ENCODE measurements around the gene TNS1. TPM values are rescaled to one million over a fixed set of nuclear protein-coding genes. Genes with fewer than 3 reads are reported as not detected.
A peak's percentile ranks its signal among the peaks of the same experiment; 100 is the strongest.

TNS1 gene
- total RNA-seq, 1 donor from 2014 or later = 505 TPM

DNA sequence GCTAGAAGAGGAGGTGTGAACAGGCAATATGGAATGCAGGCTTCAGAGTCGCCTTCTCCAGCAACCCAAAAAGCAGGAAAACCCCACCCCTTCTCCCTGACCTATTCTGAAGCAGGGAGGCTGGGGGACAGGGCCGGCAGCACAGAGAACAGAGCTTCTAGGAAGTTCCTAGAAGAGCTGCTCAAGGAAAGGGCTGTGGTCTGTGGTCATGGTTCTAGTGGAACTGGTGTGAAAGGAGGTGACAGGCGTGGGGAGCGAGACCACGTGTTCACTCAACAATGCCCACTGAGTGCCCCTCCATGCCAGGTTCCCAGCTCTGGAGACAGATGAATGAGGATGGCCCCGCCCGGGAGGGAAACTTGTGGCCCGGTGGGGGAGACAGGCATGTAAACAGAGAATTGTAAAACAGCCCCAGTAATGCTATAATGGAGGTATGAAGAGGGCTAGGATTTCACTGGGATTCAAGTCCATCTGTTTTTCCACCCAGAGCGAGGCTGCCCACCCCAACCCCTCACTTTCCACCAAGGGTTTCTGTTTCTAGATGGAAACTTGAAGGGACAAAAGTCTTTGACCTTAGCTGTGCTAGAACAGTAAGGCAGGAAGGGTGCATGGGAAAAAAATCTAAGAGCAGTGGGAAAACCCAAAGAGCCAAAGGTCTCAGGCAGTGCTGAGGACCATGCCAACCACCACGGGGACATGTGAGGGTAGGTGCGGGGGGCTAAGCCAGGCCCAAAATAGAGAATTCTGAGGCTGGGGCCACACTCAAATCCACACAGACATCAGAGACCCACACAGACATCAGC, 71.8 kb downstream of the TNS1 start:
- ATAC-seq (no peak), DNase-seq (peak; percentile 49)
- no peaks in the 10 kb centered on the region for H3K27me3 ChIP-seq (ENCODE audit: low read depth)
- no peaks in the 10 kb centered on the region for H3K9me3 ChIP-seq
- H3K36me3 ChIP-seq = peaks cover 13% of the 10 kb centered on the region
- H3K27ac ChIP-seq = peak overlapping the region; percentile 92
- H3K4me3 ChIP-seq = peak overlapping the region; percentile 2
- TF ChIP-seq, protein P1, sequence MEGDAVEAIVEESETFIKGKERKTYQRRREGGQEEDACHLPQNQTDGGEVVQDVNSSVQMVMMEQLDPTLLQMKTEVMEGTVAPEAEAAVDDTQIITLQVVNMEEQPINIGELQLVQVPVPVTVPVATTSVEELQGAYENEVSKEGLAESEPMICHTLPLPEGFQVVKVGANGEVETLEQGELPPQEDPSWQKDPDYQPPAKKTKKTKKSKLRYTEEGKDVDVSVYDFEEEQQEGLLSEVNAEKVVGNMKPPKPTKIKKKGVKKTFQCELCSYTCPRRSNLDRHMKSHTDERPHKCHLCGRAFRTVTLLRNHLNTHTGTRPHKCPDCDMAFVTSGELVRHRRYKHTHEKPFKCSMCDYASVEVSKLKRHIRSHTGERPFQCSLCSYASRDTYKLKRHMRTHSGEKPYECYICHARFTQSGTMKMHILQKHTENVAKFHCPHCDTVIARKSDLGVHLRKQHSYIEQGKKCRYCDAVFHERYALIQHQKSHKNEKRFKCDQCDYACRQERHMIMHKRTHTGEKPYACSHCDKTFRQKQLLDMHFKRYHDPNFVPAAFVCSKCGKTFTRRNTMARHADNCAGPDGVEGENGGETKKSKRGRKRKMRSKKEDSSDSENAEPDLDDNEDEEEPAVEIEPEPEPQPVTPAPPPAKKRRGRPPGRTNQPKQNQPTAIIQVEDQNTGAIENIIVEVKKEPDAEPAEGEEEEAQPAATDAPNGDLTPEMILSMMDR (IDR thresholded peaks at IDR 0.05) = no peak
- intact Hi-C loops (cut with DNase I) = no loop called here
- peaks cover 100% of the 10 kb centered on the region for H3K4me1 ChIP-seq

DNA sequence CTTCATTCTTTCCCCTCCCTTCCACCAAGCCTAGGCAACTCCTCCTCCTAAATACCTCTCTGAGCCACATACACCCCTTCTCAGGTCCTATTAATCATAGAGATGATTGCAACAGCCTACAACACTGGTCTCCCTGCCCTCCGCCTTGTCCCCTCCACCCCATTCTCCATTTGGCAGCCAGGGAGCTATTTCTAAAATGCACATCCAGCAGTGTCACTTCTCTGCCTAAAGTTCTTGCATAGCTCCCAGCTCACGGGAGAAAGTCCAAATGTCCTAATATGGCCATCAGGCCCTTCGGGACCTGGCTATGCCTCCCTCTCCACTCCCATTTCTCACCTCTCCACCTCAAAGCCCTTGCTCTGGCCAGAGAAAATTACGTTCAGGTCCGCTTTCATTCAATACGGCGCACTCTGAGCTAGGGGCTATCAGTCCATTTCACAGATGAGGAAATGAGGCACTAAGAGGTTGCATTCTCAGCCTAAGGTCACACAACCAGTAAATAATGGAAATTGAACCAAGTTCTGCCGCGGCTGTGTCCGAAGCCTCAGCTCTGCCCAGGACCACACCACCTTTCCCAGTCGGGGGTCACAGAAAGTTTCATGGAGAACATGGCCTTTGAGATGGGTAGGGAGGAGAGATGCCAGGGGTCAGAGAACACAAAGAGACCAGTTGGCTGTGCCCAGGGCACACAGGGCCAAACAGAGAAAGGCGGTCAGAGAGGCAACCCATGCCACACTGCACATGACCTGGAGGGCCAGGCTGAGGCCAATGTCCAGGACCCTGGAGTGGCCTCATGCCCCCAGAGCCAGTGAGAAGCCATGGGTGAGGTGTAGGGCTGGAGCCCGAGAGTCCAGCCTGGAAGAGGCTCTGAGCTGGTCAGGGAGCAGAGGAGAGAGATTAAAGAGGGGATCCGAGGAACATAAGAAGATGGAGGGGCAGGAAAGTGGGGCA, 72.8 kb downstream of the TNS1 start:
- Histone ChIP-seq H3K9me3 (no peaks in the 10 kb centered on the region), H3K4me1 (peaks cover 100% of the 10 kb centered on the region), H3K4me3 (no peak overlapping the region), H3K27ac (peak overlapping the region; percentile 92), H3K36me3 (peaks cover 15% of the 10 kb centered on the region), H3K27me3 (ENCODE audit: low read depth) (no peaks in the 10 kb centered on the region)
- DNase-seq (no peak), ATAC-seq (peak; percentile 82)
- TF ChIP-seq, protein P1 (IDR thresholded peaks at IDR 0.05) = no peak
- intact Hi-C loops (cut with DNase I) = no loop called here

DNA sequence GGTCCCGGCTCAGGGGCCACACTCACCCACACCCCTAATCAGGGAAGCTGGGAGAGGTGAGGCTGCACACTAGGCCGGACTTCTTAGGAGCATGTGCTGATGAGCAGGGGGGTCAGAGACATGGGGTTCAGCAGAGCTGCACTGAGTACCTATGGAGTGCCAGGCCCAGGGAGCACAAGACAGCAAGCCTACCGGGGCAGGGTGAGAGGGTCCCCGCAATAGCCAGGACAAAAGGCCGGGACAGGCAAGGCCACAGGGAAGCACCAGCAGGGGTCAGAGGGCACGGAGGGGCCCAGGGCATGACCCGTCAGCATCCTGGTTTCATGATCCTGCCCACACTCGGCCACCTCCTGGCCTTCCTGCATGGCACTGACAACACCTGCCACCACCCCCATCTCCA, 73.5 kb downstream of the TNS1 start:
- ATAC-seq = peak; percentile 0 to 1

DNA sequence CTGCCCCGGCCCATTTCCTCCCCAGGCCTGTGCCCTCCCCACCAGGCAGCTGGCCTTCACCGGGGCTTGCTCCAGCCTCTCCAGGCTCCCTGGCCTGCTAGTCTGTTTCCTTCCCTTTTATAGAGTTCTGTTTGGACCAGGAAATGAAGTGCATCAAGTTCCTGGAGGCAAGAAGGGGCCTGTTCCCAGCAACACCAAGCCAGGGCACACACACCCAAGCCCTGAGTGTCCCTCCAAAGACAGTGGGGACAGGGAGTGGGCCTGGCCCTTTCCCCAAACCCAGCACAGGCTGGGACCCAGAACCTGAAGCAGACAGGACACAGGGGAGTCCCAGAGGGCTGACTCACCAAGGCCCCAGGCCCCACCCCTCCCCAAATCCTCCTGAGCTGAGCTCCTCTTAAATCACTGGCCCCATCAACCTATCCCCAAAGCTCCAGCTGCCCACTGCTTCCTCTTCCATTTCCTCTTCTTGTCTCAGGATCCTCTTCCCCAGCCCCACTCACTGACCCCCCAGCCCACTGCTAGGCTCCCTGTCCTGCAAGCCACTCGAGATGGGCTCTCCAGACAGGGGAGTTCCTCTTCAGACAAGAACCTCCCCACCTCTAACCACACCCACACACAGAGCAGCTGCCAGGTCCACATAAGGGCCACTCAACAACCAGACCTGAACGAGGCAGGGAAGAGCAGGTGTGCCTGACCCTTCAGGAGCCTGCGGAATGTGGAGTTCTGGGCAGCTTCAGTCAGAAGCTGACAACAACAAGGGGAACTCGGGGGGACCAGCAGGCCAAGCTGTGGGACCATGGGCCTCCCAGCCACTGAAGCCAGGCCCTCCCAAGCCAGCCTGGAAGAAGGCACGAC, 74.2 kb downstream of the TNS1 start:
- H3K4me1 ChIP-seq = peaks cover 100% of the 10 kb centered on the region
- TF ChIP-seq, protein P1 (IDR thresholded peaks at IDR 0.05) = no peak
- H3K9me3 ChIP-seq = no peaks in the 10 kb centered on the region
- H3K27me3 ChIP-seq (ENCODE audit: low read depth) = no peaks in the 10 kb centered on the region
- H3K36me3 ChIP-seq = peaks cover 15% of the 10 kb centered on the region
- peak overlapping the region; percentile 23 for H3K4me3 ChIP-seq
- peak overlapping the region; percentile 93 for H3K27ac ChIP-seq
- ATAC-seq (peak; percentile 88 to 91), DNase-seq (peak; percentile 85)
- intact Hi-C loops (cut with DNase I) = no loop called here

More for the DNA sequence above, 73.5 kb downstream of the TNS1 start:
- DNase-seq = peak; percentile 56
- H3K27me3 ChIP-seq (ENCODE audit: low read depth) = no peaks in the 10 kb centered on the region
- TF ChIP-seq, protein P1 (IDR thresholded peaks at IDR 0.05) = no peak
- peak overlapping the region; percentile 23 for H3K4me3 ChIP-seq
- H3K4me1 ChIP-seq = peaks cover 100% of the 10 kb centered on the region
- peaks cover 15% of the 10 kb centered on the region for H3K36me3 ChIP-seq
- H3K9me3 ChIP-seq = no peaks in the 10 kb centered on the region
- intact Hi-C loops (cut with DNase I) = no loop called here
- peak overlapping the region; percentile 93 for H3K27ac ChIP-seq
